Uterus (tissue), 4 donors: Measurements from ENCODE around the gene CLSTN1. TPM values are rescaled to one million over a fixed set of nuclear protein-coding genes. Genes with fewer than 3 reads are reported as not detected.

ENCODE experiments used
- DNase-seq, 2 donors: peaks; one replicate each; pipeline ENCODE4 v3.0.0-alpha.2; 2019 to 2020
- H3K27ac ChIP-seq, 2 donors: fragments of 200-600 bp; sonication (generic); 1 replicate in 1 of 2; 2 replicates in 1 of 2; pipeline ENCODE4 v1.5.1; 2016 to 2018
- H3K27me3 ChIP-seq, 2 donors: fragments of 200-600 bp; sonication (generic); one replicate each; pipeline ENCODE4 v1.5.1; 2018 to 2019; ENCODE audit warnings: control low read depth in 1 of 2
- H3K36me3 ChIP-seq, 2 donors: fragments of 200-600 bp; sonication (generic); one replicate each; pipeline ENCODE4 v1.5.1; 2019; ENCODE audit warnings: control low read depth in 1 of 2
- H3K4me1 ChIP-seq, 2 donors: fragments of 200-600 bp; sonication (generic); one replicate each; pipeline ENCODE4 v1.5.1; 2018 to 2019; ENCODE audit warnings: control low read depth in 1 of 2
- H3K4me3 ChIP-seq, 2 donors: fragments of 200-600 bp; sonication (generic); 1 replicate in 1 of 2; 2 replicates in 1 of 2; pipeline ENCODE4 v1.5.1; 2018 to 2019; ENCODE audit warnings: mild to moderate bottlenecking in 1 of 2
- H3K9me3 ChIP-seq, 2 donors: fragments of 200-600 bp; sonication (generic); one replicate each; pipeline ENCODE4 v1.5.1; 2019; ENCODE audit warnings: control low read depth in 1 of 2
- POLR2A ChIP-seq, 2 donors: fragments of 450-650 bp; IDR thresholded peaks; one replicate each; pipeline ENCODE4 v1.6.1; 2016; ENCODE audit warnings: antibody characterized with exemption in 2 of 2, mild to moderate bottlenecking in 1 of 2, moderate library complexity in 1 of 2
- intact Hi-C: fragments of 100-400 bp; cut with DNase I; formaldehyde crosslinking; loops from one replicate; pipeline ENCODE4 v1.15.1; 2023; ENCODE audit warnings: low total_unique reads
- total RNA-seq, 4 donors: library from RNA; depleted of rRNA in 3 of 4; stranded (reverse); fragments of >200 nt in 3 of 4; gene quantifications; one replicate each; pipeline versions ENCODE4 v1.1.0 to v1.2.4, GENCODE V29; 2014 to 2023
- TF ChIP-seq, protein P1 (sequence below), 4 experiments: fragments of 200-600 bp in 2 of 4; fragments of 450-650 bp in 2 of 4; sonication (generic) in 2 of 4; IDR thresholded peaks; one replicate each; pipeline ENCODE4 v1.5.1; 2016 to 2019; ENCODE audit warnings: antibody characterized with exemption in 4 of 4, mild to moderate bottlenecking in 2 of 4, moderate library complexity in 1 of 4
- donor health status: DM: yes; HTN: yes; CAD: no.

Gene CLSTN1
- total RNA-seq, 4 donors from 2014 or later: 46.8 to 184 (median 94.0) TPM

GRCh38 chr1:9706178-9706577, 117.6 kb downstream of the CLSTN1 start:
- intact Hi-C loops: no loop called here
- Histone ChIP-seq H3K27ac (no peak overlapping the region), H3K27me3 (no peaks in the 10 kb centered on the region)

DNA sequence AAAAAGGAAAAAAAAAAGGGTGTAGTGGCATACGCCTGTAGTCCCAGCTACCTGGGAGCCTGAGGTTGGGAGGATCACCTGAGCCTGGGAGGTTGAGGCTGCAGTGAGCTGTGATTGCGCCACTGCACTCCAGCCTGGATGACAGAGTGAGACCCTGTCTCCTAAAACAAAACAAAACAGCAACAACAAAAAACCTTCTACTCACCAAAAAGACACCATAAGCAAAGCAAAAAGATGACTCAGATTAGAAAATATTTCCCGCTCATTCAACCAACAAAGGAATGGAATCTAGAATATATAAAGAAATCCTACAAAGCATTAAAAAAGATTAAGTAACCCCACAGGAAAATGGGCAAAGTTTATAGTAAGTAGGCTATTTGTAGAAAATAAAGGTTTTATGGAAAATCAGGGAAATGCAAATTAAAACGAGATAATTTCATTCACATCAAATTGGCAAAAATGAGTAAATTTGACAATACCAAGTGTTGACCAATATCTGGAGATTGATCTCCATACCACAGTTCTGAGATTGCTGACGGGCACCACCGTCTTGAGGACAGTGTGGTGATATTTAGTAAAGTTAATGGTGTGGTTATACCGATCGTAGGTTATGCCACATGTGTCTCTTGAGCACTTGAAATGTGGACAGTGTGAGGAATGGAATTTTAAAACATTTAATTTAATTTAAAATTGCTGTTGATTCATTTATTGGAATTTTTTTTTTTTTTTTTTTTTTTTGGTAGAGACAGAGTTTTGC, 118.2 kb downstream of the CLSTN1 start:
- no peak for DNase-seq
- intact Hi-C loops: no loop called here
- Histone ChIP-seq H3K36me3 (no peaks in the 10 kb centered on the region), H3K9me3 (no peaks in the 10 kb centered on the region), H3K27ac (no peak overlapping the region), H3K4me3 (no peak overlapping the region), H3K4me1 (no peaks in the 10 kb centered on the region), H3K27me3 (no peaks in the 10 kb centered on the region)
- no peak for TF ChIP-seq POLR2A (IDR thresholded peaks at IDR 0.05)
- TF ChIP-seq, protein P1, sequence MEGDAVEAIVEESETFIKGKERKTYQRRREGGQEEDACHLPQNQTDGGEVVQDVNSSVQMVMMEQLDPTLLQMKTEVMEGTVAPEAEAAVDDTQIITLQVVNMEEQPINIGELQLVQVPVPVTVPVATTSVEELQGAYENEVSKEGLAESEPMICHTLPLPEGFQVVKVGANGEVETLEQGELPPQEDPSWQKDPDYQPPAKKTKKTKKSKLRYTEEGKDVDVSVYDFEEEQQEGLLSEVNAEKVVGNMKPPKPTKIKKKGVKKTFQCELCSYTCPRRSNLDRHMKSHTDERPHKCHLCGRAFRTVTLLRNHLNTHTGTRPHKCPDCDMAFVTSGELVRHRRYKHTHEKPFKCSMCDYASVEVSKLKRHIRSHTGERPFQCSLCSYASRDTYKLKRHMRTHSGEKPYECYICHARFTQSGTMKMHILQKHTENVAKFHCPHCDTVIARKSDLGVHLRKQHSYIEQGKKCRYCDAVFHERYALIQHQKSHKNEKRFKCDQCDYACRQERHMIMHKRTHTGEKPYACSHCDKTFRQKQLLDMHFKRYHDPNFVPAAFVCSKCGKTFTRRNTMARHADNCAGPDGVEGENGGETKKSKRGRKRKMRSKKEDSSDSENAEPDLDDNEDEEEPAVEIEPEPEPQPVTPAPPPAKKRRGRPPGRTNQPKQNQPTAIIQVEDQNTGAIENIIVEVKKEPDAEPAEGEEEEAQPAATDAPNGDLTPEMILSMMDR (IDR thresholded peaks at IDR 0.05): no peak

More at GRCh38 chr1:9706178-9706577, 117.6 kb downstream of the CLSTN1 start:
- no peak for TF ChIP-seq POLR2A (IDR thresholded peaks at IDR 0.05)
- TF ChIP-seq, protein P1 (IDR thresholded peaks at IDR 0.05): no peak
- H3K4me3 ChIP-seq: no peak overlapping the region
- no peaks in the 10 kb centered on the region for H3K4me1 ChIP-seq
- DNase-seq: no peak
- no peaks in the 10 kb centered on the region for H3K36me3 ChIP-seq
- H3K9me3 ChIP-seq: no peaks in the 10 kb centered on the region

DNA sequence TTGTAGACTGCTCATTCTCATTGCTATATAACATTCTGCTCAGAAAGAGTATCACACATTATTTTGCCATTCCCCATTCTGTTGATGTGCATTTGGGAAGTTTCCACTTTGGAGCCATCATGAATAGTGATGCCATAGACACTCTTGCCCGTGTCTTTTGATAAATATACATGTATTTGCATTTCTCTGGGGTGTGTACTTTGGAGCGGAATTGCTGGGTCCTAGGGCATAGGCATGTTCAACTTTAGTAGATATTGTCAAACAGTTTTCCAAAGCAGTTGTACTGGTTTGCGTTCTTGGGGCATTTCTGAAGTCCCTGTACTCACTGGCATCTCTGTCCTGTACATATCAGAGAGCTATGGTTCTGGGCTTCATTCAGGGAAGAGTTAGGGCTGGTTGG, 120.1 kb downstream of the CLSTN1 start:
- no peak for DNase-seq
- Histone ChIP-seq H3K36me3 (no peaks in the 10 kb centered on the region), H3K27ac (no peak overlapping the region), H3K27me3 (no peaks in the 10 kb centered on the region), H3K4me1 (no peaks in the 10 kb centered on the region), H3K4me3 (no peak overlapping the region), H3K9me3 (no peaks in the 10 kb centered on the region)
- intact Hi-C loops: no loop called here
- TF ChIP-seq, protein P1 (IDR thresholded peaks at IDR 0.05): no peak
- TF ChIP-seq POLR2A (IDR thresholded peaks at IDR 0.05): no peak

DNA sequence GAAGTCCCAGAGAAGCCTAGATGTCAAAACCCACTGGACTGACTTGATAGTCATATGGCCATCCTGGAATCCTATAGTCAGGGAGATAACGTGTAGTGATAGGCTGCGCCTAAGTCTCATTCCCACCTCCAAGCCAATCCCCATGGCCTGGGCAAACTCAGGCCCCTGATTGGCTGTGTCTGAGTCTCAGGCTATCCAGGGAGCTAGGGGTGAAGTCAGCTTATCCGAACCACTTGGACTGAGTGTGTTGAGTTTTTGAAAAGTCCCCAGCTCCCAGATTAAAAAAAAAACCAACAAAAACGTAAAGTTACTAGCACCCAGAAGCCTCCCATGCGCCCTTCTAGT, 120.6 kb downstream of the CLSTN1 start:
- no peaks in the 10 kb centered on the region for H3K36me3 ChIP-seq
- DNase-seq: no peak
- no peak overlapping the region for H3K27ac ChIP-seq
- no peak for TF ChIP-seq POLR2A (IDR thresholded peaks at IDR 0.05)
- TF ChIP-seq, protein P1 (IDR thresholded peaks at IDR 0.05): no peak
- intact Hi-C loops: no loop called here
- no peaks in the 10 kb centered on the region for H3K4me1 ChIP-seq
- no peak overlapping the region for H3K4me3 ChIP-seq
- H3K9me3 ChIP-seq: no peaks in the 10 kb centered on the region
- no peaks in the 10 kb centered on the region for H3K27me3 ChIP-seq

DNA sequence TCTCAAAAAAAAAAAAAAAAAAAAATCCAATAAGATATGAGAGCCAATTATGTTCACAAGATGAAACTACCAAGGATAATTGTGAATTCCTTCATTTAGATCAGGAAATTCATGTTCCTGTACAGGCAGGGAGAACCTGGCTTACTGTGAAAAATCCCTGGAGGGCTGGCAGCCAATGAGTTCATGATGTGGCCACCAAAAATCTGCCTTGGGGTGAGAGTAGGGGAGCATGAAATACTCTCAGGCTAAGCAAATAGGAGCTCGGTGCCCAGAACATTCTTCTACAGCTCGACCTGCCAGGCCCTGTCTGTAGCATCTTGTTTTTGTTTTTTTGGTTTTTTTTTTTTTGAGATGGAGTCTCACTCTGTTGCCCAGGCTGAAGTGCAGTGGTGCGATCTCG, 122.1 kb downstream of the CLSTN1 start:
- intact Hi-C loops: no loop called here
- no peak overlapping the region for H3K27ac ChIP-seq
- H3K27me3 ChIP-seq: no peaks in the 10 kb centered on the region
- H3K9me3 ChIP-seq: no peaks in the 10 kb centered on the region
- no peaks in the 10 kb centered on the region for H3K36me3 ChIP-seq
- TF ChIP-seq, protein P1 (IDR thresholded peaks at IDR 0.05): no peak
- no peak for TF ChIP-seq POLR2A (IDR thresholded peaks at IDR 0.05)
- H3K4me3 ChIP-seq: no peak overlapping the region
- no peaks in the 10 kb centered on the region for H3K4me1 ChIP-seq
- no peak for DNase-seq
